Measurements from ENCODE around the gene ZYG11A.

Gene ZYG11A

DNA sequence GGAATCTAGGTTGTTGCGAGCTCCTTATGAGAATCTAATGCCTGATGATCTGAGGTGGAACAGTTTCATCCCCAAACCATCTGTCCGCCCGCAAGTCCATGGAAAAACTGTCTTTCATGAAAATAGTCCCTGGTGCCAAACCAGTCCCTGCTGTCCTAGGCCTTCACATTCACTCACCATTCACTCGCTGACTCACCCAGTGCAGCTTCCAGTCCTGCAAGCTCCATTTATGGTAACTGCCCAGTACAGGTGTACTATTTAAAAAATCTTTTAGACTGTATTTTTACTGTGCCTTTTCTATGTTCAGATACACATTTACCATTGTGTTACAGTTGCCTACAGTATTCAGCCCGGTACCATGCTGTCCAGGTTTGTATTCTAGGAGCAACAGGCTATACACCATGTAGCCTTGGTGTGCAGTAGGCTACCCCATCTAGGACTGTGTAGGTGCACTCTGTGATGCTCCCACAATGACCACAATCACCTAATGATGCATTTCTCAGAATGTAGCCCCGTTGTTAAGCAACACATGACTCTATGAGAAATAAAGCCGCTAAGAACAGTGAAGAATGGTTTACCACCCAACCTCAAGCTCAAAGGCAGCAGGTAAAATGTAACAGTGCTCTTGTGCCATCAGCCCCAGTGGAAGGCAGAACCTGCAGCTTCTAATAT, 76.6 kb downstream of the ZYG11A start:
- DNase-seq = no peak

DNA sequence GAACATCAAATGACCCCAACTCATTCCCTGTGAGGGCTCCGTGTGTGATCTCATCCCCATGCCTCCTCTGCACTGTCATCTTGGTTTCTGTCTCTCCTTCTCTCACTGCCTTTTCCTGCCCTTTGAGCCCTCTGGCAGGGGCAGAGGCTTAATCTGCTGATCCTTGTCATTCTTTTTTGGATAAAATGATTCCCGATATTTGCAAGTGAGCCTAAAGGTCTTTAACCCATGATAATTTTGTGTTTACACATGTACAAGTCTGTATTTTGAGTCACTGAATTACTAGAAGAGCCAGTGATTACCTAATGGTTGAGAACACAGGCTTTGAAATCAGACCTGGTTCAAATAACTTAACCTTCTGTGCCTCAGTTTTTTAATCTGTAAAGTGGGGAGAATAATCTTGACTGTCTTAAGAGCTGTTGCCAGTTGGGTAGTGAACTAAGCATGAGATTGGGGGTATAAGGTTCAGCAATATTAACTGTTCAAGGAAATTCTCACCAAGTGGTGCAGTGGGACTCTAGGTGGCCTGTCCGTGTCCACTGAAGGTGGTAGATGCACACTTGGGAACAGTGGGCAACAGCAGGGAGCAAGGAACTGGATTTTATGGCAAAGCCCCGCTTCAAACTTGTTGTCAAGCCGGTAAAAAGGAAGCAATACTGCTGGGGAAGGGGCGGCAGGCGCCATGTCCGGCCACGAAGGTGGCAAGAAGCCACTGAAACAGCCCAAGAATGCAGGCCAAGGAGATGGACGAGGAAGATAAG, 77.3 kb downstream of the ZYG11A start:
- no peak for DNase-seq

DNA sequence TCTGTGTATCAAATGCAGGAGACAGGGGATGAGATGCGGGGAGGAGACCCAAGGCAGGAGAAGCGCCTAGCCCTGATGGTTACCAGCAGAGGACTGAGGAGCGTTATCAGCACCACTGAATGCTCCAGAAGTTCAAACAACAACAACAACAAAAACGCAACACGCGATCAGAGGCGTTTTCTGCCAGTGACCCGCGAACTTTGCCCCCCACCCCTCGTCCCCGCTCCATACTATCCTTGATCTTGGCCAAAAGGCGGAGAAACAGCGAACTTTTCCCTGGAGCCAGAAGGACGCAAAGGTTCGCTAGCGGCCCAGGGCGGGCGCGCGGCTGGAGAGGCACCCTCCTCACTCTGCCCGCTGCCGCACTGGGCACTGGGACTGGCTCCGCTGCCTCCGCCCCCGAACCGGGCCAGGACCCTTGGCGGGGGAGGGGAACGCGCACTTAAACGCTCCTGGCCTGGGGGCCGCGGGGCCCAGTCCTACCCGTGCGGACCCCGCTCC, 78.3 kb downstream of the ZYG11A start:
- no peak for DNase-seq

DNA sequence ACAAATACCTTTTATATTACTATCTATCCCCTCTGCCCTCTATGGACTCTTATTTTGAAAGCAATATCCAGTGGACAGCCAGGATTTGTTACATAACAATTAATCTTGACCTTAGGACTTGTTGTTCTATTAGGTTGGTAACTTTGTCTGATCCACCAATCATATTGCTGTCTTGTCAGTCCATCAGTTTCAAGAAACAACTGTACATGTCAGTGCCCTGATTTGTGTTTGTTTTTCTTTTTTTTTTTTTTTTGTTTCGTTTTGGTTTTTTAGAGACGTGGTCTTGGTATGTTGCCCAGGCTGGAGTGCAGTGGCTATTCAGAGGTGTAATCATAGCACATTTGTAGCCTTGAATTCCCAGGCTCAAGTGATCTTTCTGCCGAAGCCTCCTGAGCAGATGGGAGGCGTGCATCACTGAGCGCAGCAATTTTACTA, 83.0 kb downstream of the ZYG11A start:
- no peak for DNase-seq

DNA sequence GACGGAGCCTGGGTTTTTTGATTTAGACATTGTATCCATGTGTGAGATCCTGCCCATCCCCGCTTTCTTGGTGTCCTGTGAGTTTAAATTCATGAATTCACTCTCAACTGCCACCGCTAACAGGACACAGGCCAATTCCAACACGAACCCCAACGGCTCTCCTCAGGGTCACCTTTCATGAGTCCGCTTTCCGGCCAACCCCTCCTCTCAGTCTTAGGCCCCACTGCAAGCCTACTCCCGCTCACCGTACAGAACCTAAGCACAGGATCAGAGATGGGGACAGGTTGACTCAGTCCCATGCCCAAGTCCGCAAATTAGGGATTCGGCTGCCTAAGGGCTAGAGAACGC, 84.3 kb downstream of the ZYG11A start:
- no peak for DNase-seq

DNA sequence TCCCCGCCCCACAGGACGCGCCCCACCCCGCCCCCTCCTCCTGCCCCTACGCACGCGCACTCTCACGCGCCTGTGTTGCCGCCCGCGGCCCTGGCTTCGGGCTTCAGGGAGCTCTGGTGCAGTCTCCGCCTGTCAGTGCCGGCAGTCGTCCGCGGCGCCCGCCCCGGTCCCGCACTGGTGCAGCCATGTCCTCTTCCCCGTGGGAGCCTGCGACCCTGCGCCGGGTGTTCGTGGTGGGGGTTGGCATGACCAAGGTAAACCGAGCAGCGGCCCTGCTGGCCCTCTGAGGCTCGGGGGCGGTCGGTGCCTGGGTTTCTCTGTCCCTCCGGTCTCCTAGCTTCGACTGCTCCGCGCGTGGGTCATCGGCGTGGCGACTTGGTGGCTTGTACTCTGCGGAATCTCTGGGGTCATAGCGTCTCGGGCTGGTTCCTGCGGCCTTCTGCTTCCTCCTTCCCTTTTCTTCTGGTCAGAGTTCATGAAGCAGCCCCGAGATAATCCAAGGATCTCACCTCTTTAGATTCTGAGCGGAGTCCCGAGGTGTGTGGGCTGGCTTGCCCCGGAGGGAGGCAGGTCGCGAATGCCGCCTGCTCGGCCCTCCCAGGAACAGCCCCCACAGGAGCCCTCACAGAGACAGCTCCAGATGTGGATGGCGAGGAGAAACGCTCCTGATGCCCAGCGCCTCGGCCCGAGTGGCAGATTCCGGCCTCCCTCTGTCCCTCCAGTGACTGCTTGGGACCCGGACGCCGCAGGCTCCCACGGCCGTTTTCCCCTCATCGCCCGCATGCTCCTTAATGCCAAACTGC, 84.9 kb downstream of the ZYG11A start, which contains the start of gene SCP2:
SCP2 (plus strand) TSS at position 65 of the 803 bp plus-strand sequence; CDS start at position 186, 121 bp downstream.
- no peak for DNase-seq

DNA sequence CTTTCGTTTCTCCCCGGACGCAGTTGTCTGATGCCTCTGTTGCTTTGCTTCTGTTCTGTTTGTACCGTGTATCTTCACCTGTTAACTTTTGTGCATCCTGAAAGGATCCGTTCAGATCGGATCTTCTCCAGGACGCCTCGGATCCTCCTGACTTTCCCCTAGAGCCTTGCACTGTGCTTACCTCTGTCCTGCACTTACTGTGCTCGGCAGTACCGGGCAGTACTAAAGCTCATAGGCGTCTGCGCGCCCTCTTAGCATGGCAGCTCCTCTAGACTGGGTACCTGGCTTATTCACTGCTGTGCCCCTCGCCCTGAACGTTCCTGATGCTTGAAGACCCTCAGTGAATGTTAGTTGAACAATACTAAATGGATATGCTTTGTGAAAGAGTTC, 85.5 kb downstream of the ZYG11A start:
- no peak for DNase-seq

DNA sequence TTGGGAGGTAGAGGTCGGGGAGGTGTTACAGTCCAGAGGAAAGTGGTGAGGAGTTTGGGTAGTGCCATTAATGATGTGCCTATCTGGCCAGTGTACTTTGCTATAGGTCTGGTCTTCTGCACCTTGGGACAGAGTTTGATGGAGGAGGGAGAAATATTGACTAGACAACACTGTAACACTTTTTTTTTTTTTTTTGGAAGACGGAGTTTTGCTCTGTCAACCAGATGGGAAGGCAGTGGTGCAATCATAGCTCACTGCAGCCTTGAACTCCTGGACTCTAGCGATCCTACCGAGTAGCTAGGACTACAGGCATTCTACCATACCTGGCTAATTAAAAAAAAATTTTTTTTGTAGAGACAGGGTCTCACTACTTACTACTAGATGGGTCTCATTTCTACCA, 86.5 kb downstream of the ZYG11A start:
- no peak for DNase-seq

DNA sequence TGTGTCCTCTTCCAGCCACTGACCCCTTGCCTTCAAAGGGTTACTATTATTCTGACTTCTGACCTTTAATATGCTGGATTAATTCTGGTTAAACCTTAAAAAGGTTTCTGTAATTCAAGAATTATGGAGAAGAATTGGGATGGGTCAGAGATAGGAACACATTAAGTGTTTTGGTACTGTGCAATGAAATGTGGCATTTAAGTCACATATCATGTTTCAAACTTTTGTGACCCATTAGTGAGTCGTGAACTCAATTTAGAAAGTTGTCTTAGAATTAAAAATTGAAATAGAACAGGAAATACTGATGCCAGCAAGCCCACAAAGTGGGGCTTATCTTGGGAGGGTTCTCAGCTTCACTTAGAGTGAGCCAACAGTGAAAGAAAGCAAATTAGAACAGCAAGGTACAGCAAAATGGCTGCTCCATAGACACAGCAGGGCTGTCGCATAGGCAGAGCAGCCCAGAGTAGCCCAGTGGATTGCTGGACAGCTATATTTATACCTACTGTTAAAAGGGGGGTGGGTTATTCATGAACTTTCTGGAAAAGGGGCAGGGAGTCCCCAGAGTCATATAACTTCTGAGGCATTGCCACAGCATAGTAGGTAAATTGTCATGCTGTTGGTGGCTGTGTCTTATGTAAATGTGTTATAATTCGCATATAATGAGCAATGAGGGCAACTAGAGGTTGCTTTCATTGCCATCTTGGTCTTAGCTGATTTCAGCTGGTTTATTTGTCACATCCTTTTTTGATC, 95.0 kb downstream of the ZYG11A start:
- no peak for DNase-seq

DNA sequence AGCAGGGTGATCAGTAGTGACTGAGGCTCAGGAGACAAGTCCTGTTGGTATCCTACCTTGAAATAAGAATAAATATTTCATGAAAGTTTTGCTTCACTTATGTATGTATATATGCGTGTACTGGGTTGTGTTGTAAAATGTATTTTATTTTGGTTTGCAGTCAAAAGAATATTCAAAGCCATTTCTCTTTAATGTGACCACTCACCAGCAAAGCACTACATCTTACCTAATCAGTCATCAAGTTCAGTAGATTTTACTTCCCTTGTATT, 95.6 kb downstream of the ZYG11A start:
- no peak for DNase-seq

DNA sequence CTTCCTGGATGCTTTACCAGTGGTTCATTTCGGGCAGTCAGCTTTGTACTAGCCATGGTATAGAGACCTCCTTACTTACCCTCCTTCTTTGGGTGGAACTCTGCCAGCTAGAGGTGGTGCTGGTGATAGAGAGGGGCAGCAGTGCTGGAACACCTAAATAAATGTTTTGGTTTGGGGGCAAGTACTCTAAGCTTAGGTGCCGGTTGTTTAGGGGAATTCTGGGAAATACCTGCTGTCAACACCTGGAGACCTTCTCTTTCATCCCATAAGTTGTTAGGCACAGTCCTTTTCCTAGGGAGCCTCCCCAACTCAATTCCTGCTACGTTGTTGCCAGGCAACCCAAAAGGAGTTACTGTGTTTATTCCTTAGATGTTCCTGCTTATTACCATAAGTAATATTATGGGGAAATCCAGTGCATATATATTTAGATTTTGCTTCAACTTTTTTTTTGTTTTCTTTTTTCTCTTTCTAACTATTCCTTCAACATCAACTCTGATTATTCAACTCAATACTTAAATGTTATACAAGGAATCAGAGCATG, 101.4 kb downstream of the ZYG11A start:
- DNase-seq = no peak

DNA sequence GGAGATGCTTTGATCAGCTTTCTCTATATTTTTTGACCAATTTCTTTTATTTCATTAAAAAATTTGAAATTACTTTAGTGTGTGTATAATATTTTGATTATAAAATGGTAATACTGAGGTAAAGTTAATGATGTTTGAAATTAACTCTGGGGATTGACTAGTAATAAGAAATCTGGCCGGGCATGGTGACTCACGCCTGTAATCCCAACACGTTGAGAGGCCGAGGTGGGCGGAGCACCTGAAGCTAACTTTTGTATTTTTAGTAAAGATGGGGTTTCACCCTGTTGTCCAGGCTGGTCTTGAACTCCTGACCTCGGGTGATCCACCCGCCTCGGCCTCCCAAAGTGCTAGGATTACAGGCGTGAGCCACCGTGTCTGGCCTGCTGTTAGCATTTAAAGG, 102.0 kb downstream of the ZYG11A start:
- DNase-seq = no peak

Measured in SIG-M5 (cell line).